ENCODE results near the gene HIBCH. TPM values are rescaled to one million over a fixed set of nuclear protein-coding genes. Genes with fewer than 3 reads are reported as not detected.

The HIBCH gene
- polyA plus RNA-seq, 2 of the 4 experiments (the other 2 are of a cell fraction): 21.8 to 26.9 TPM

GRCh38 chr2:190183539-190183938 is 136.1 kb downstream of the HIBCH start:
- ChIA-PET CTCF (no interaction called here), POLR2A (no interaction called here)
- FAIRE-seq: no peak
- TF ChIP-seq ZNF302 (CRISPR knock-in tag; IDR thresholded peaks at IDR 0.05): no peak
- no peak for TF ChIP-seq USF2 (IDR thresholded peaks at IDR 0.05)
- no peak for TF ChIP-seq CEBPB (IDR thresholded peaks at IDR 0.05)
- no peak for TF ChIP-seq EHF (CRISPR knock-in tag; IDR thresholded peaks at IDR 0.05)
- no peak for TF ChIP-seq BCL3 (IDR thresholded peaks at IDR 0.05)
- TF ChIP-seq RCOR1 (IDR thresholded peaks at IDR 0.05; ENCODE audit: low read depth, low read length): no peak
- TF ChIP-seq JUNB (IDR thresholded peaks at IDR 0.05): no peak
- TF ChIP-seq CBX8 (IDR thresholded peaks at IDR 0.05): no peak
- TF ChIP-seq POLR2A (IDR thresholded peaks at IDR 0.05; ENCODE audit: low read length): no peak
- no peak for TF ChIP-seq KDM1A (IDR thresholded peaks at IDR 0.05; ENCODE audit: low read depth)
- TF ChIP-seq RARB (CRISPR knock-in tag; IDR thresholded peaks at IDR 0.05): no peak
- TF ChIP-seq SREBF2 (IDR thresholded peaks at IDR 0.05): no peak
- TF ChIP-seq ELK1 (IDR thresholded peaks at IDR 0.05; ENCODE audit: low read depth, low read length): no peak
- no peak for TF ChIP-seq TP53 (CRISPR knock-in tag; IDR thresholded peaks at IDR 0.05)
- no peak for TF ChIP-seq EHMT2 (IDR thresholded peaks at IDR 0.05; ENCODE audit: low read depth)
- no peak for TF ChIP-seq ZC3H11A (IDR thresholded peaks at IDR 0.05)
- Histone ChIP-seq H3K27ac (no peak overlapping the region), H3K4me1 (peaks cover 4% of the 10 kb centered on the region; the same call in 2 of the 3 replicates), H3K4me2 (no peak overlapping the region), H3K4me3 (no peak overlapping the region), H3K9me3 (no peaks in the 10 kb centered on the region)
- WGBS (ENCODE audit: missing lambda C conversion rate): 81% methylated on average over 2 of the region's 2 CpGs
- DNase-seq (ENCODE audit: low read depth in 1 of 2, low spot score in 1 of 2): no peak
- ATAC-seq: no peak

- H3K9me3 ChIP-seq: no peaks in the 10 kb centered on the region
- no peak for ATAC-seq
- no peak overlapping the region for H3K4me3 ChIP-seq
- ChIA-PET CTCF (interaction anchor here (1.2 kb wide), 1 partner anchor 93 kb away, joined by 4 read pairs; no protein-coding TSS in a partner anchor), POLR2A (no interaction called here)
- no peak overlapping the region for H3K27ac ChIP-seq
- FAIRE-seq: no peak
- DNase-seq (ENCODE audit: low read depth in 1 of 2, low spot score in 1 of 2): no peak
- WGBS (ENCODE audit: missing lambda C conversion rate): 91% methylated on average over 3 of the region's 3 CpGs
- H3K4me2 ChIP-seq: no peak overlapping the region
- TF ChIP-seq RFX5 (IDR thresholded peaks at IDR 0.05) (no peak), MAFK (IDR thresholded peaks at IDR 0.05; ENCODE audit: partially characterized antibody) (no peak), JUNB (IDR thresholded peaks at IDR 0.05) (no peak), CBX2 (IDR thresholded peaks at IDR 0.05; ENCODE audit: borderline replicate concordance, low read depth) (no peak), EP300 (IDR thresholded peaks at IDR 0.05) (no peak), CEBPB (IDR thresholded peaks at IDR 0.05) (no peak), CHD4 (IDR thresholded peaks at IDR 0.05; ENCODE audit: borderline replicate concordance) (no peak), SMC3 (IDR thresholded peaks at IDR 0.05) (no peak), RARB (CRISPR knock-in tag; IDR thresholded peaks at IDR 0.05) (no peak), BHLHE40 (IDR thresholded peaks at IDR 0.05; ENCODE audit: low read depth, low read length) (no peak), RAD21 (conservative IDR thresholded peaks at IDR 0.05 in 1 of 2, IDR thresholded peaks at IDR 0.05 in 1 of 2) (no peak), PBX3 (IDR thresholded peaks at IDR 0.05) (no peak), HOXB5 (CRISPR knock-in tag; IDR thresholded peaks at IDR 0.05) (no peak), HOXB13 (CRISPR knock-in tag; IDR thresholded peaks at IDR 0.05; ENCODE audit: low read depth) (no peak), CBX8 (IDR thresholded peaks at IDR 0.05) (no peak), RNF2 (IDR thresholded peaks at IDR 0.05; ENCODE audit: borderline replicate concordance, low read depth) (no peak)
- TF ChIP-seq, protein P1, sequence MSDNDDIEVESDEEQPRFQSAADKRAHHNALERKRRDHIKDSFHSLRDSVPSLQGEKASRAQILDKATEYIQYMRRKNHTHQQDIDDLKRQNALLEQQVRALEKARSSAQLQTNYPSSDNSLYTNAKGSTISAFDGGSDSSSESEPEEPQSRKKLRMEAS (IDR thresholded peaks at IDR 0.05): no peak
- H3K4me1 ChIP-seq: peaks cover 4% of the 10 kb centered on the region; the same call in 2 of the 3 replicates
These were observed 137.5 kb downstream of the HIBCH start for GRCh38 chr2:190182071-190182524.

All from A549 (cell line).